Thyroid gland (tissue), 4 donors: ENCODE data around the gene PDLIM1.

Source experiments
- POLR2A ChIP-seq, 2 donors: fragments of 450-650 bp; IDR thresholded peaks; one replicate each; pipeline ENCODE4 v1.6.1; 2017; ENCODE audit warnings: antibody characterized with exemption in 2 of 2, mild to moderate bottlenecking in 2 of 2, moderate library complexity in 1 of 2
- TF ChIP-seq, protein P1 (sequence below), 6 experiments: fragments of 200-600 bp in 3 of 6; fragments of 450-650 bp in 3 of 6; sonication (generic) in 3 of 6; IDR thresholded peaks; one replicate each; pipeline ENCODE4 v1.5.1; 2016 to 2019; ENCODE audit warnings: antibody characterized with exemption in 6 of 6, mild to moderate bottlenecking in 2 of 6, inconsistent platforms in 1 of 6, moderate library complexity in 1 of 6

DNA sequence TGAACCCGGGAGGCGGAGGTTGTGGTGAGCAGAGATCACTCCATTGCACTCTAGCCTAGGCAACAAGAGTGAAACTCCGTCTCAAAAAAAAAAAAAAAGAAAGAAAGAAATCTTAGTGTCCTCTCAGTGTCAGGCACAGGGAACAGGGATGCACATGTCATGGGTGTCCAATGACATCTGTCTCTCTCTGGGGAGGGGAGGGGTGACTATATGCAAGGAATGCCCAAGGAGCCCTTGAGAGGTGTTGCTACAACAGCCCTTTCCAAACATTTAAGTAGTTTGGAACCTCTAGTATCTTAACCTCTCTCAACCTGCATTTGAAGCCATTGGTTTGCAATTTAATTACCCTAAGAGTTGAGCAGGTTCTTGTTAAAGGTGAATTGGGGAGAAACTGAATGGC, 28.9 kb downstream of the PDLIM1 start:
- TF ChIP-seq, protein P1, sequence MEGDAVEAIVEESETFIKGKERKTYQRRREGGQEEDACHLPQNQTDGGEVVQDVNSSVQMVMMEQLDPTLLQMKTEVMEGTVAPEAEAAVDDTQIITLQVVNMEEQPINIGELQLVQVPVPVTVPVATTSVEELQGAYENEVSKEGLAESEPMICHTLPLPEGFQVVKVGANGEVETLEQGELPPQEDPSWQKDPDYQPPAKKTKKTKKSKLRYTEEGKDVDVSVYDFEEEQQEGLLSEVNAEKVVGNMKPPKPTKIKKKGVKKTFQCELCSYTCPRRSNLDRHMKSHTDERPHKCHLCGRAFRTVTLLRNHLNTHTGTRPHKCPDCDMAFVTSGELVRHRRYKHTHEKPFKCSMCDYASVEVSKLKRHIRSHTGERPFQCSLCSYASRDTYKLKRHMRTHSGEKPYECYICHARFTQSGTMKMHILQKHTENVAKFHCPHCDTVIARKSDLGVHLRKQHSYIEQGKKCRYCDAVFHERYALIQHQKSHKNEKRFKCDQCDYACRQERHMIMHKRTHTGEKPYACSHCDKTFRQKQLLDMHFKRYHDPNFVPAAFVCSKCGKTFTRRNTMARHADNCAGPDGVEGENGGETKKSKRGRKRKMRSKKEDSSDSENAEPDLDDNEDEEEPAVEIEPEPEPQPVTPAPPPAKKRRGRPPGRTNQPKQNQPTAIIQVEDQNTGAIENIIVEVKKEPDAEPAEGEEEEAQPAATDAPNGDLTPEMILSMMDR (IDR thresholded peaks at IDR 0.05), result no peak
- TF ChIP-seq POLR2A (IDR thresholded peaks at IDR 0.05), result no peak
